Smooth muscle cell of the umbilical artery (primary cell): ENCODE measurements around the gene METTL6. TPM values are rescaled to one million over a fixed set of nuclear protein-coding genes. Genes with fewer than 3 reads are reported as not detected.

Experiments
- total RNA-seq: library from RNA; depleted of rRNA; stranded (reverse); fragments of >200 nt; gene quantifications from 2 replicates; pipeline ENCODE4 v1.2.3, GENCODE V29; 2014

Gene METTL6
- 27.1 and 34.7 TPM in 2 replicates for total RNA-seq

GRCh38 chr3:15427182-15427880, at the start of gene METTL6, which contains the start of gene EAF1:
METTL6 (minus strand) TSS chr3:15427544; CDS start chr3:15426511, 1,033 bp downstream.
EAF1 (plus strand) TSS chr3:15427598; CDS start chr3:15427780, 182 bp downstream.

Other genes starting within 250 kb of the METTL6 start
- gene CAPN7, start 221.3 kb downstream of the METTL6 start, total RNA-seq, result 34.4 and 41.1 TPM in 2 replicates
- 15.7 and 18.5 TPM in 2 replicates for gene SH3BP5, start 95.0 kb downstream of the METTL6 start, total RNA-seq
- 25.4 and 26.1 TPM in 2 replicates for gene EAF1, start 54 bp upstream of the METTL6 start, total RNA-seq
- gene COLQ, start 94.2 kb upstream of the METTL6 start, total RNA-seq, result 0.23 and 0.30 TPM in 2 replicates
- 14.6 and 21.1 TPM in 2 replicates for gene HACL1, start 174.0 kb upstream of the METTL6 start, total RNA-seq
- gene BTD, start 174.2 kb upstream of the METTL6 start, total RNA-seq, result 28.3 and 57.0 TPM in 2 replicates